ENCODE measurements around the gene CEP57L1. TPM values are rescaled to one million over a fixed set of nuclear protein-coding genes. Genes with fewer than 3 reads are reported as not detected.

CEP57L1 gene
- total and polyA plus RNA-seq, 4 donors = 3.8 to 22.1 (median 10.2) TPM

GRCh38 chr6:109124219-109124618 lies 28.9 kb downstream of the CEP57L1 start:
- no peak for DNase-seq (ENCODE audit: low spot score)
- no peak overlapping the region for H3K27ac ChIP-seq (ENCODE audit: low read depth in 1 of 2, low read length in 2 of 2)

DNA sequence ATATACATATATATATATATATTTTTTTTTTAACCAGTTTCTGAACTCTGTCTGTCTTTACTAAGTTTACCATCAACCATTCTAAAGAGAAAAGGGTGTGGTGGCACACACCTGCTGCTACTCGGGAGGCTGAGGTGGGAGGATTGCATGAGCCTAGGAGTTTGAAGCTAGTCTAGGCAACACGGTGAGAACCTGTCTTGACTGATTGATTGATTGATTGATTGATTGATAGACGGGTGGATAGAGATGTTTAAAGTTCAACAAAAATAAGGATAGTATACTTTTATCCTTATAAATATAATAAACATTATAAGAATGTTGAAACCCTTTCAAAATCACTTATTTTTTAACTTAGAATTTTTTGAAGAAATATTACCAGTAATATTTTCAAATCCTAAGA lies 30.2 kb downstream of the CEP57L1 start:
- no peak for DNase-seq (ENCODE audit: low spot score)
- no peaks in the 10 kb centered on the region for H3K36me3 ChIP-seq (ENCODE audit: control insufficient read depth in 4 of 4, insufficient read depth in 3 of 4, low read depth in 1 of 4, low read length in 3 of 4)
- 83% methylated on average over 3 of the region's 3 CpGs for WGBS
- no peak overlapping the region for H3K4me3 ChIP-seq (ENCODE audit: low read depth in 1 of 3, low read length in 3 of 3)
- no peaks in the 10 kb centered on the region for H3K27me3 ChIP-seq (ENCODE audit: control insufficient read depth in 4 of 4, insufficient read depth in 4 of 4, low read length in 3 of 4)
- H3K4me1 ChIP-seq (ENCODE audit: control insufficient read depth in 4 of 4, insufficient read depth in 4 of 4, low read length in 3 of 4) = peaks cover 0 to 15% (median 11%) of the 10 kb centered on the region in 4 donors
- no peaks in the 10 kb centered on the region for H3K9me3 ChIP-seq (ENCODE audit: control insufficient read depth in 4 of 4, low read length in 3 of 4)
- no peak overlapping the region for H3K27ac ChIP-seq (ENCODE audit: low read depth in 1 of 2, low read length in 2 of 2)
- H3K9ac ChIP-seq (ENCODE audit: low read depth in 1 of 2, low read length in 2 of 2) = no peak overlapping the region
- TF ChIP-seq HNF4A (conservative IDR thresholded peaks at IDR 0.05) = no peak
- no peak for TF ChIP-seq NR2F2 (IDR thresholded peaks at IDR 0.05)
- TF ChIP-seq, protein P1, sequence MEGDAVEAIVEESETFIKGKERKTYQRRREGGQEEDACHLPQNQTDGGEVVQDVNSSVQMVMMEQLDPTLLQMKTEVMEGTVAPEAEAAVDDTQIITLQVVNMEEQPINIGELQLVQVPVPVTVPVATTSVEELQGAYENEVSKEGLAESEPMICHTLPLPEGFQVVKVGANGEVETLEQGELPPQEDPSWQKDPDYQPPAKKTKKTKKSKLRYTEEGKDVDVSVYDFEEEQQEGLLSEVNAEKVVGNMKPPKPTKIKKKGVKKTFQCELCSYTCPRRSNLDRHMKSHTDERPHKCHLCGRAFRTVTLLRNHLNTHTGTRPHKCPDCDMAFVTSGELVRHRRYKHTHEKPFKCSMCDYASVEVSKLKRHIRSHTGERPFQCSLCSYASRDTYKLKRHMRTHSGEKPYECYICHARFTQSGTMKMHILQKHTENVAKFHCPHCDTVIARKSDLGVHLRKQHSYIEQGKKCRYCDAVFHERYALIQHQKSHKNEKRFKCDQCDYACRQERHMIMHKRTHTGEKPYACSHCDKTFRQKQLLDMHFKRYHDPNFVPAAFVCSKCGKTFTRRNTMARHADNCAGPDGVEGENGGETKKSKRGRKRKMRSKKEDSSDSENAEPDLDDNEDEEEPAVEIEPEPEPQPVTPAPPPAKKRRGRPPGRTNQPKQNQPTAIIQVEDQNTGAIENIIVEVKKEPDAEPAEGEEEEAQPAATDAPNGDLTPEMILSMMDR (IDR thresholded peaks at IDR 0.05; ENCODE audit: low read depth, low read length, missing input control) = no peak
- no peak for TF ChIP-seq RAD21 (IDR thresholded peaks at IDR 0.05)
- no peak for TF ChIP-seq HNF4G (IDR thresholded peaks at IDR 0.05)
- no peak for TF ChIP-seq TAF1 (conservative IDR thresholded peaks at IDR 0.05)
- TF ChIP-seq YY1 (IDR thresholded peaks at IDR 0.05) = no peak
- TF ChIP-seq, protein P2, sequence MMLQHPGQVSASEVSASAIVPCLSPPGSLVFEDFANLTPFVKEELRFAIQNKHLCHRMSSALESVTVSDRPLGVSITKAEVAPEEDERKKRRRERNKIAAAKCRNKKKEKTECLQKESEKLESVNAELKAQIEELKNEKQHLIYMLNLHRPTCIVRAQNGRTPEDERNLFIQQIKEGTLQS (IDR thresholded peaks at IDR 0.05) = no peak
- TF ChIP-seq, protein P3, sequence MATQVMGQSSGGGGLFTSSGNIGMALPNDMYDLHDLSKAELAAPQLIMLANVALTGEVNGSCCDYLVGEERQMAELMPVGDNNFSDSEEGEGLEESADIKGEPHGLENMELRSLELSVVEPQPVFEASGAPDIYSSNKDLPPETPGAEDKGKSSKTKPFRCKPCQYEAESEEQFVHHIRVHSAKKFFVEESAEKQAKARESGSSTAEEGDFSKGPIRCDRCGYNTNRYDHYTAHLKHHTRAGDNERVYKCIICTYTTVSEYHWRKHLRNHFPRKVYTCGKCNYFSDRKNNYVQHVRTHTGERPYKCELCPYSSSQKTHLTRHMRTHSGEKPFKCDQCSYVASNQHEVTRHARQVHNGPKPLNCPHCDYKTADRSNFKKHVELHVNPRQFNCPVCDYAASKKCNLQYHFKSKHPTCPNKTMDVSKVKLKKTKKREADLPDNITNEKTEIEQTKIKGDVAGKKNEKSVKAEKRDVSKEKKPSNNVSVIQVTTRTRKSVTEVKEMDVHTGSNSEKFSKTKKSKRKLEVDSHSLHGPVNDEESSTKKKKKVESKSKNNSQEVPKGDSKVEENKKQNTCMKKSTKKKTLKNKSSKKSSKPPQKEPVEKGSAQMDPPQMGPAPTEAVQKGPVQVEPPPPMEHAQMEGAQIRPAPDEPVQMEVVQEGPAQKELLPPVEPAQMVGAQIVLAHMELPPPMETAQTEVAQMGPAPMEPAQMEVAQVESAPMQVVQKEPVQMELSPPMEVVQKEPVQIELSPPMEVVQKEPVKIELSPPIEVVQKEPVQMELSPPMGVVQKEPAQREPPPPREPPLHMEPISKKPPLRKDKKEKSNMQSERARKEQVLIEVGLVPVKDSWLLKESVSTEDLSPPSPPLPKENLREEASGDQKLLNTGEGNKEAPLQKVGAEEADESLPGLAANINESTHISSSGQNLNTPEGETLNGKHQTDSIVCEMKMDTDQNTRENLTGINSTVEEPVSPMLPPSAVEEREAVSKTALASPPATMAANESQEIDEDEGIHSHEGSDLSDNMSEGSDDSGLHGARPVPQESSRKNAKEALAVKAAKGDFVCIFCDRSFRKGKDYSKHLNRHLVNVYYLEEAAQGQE (IDR thresholded peaks at IDR 0.05) = no peak
- no peak for TF ChIP-seq GABPA (IDR thresholded peaks at IDR 0.05 in 1 of 2, conservative IDR thresholded peaks at IDR 0.05 in 1 of 2)

More at GRCh38 chr6:109124219-109124618, 28.9 kb downstream of the CEP57L1 start:
- Histone ChIP-seq H3K4me3 (ENCODE audit: low read depth in 1 of 3, low read length in 3 of 3) (no peak overlapping the region), H3K9me3 (ENCODE audit: control insufficient read depth in 4 of 4, low read length in 3 of 4) (no peaks in the 10 kb centered on the region), H3K4me1 (ENCODE audit: control insufficient read depth in 4 of 4, insufficient read depth in 4 of 4, low read length in 3 of 4) (peaks cover 0 to 27% (median 16%) of the 10 kb centered on the region in 4 donors), H3K36me3 (ENCODE audit: control insufficient read depth in 4 of 4, insufficient read depth in 3 of 4, low read depth in 1 of 4, low read length in 3 of 4) (no peaks in the 10 kb centered on the region), H3K27me3 (ENCODE audit: control insufficient read depth in 4 of 4, insufficient read depth in 4 of 4, low read length in 3 of 4) (no peaks in the 10 kb centered on the region), H3K9ac (ENCODE audit: low read depth in 1 of 2, low read length in 2 of 2) (no peak overlapping the region)
- TF ChIP-seq MAX (IDR thresholded peaks at IDR 0.05) = no peak
- no peak for TF ChIP-seq HNF4G (IDR thresholded peaks at IDR 0.05)
- TF ChIP-seq, protein P1 (IDR thresholded peaks at IDR 0.05; ENCODE audit: low read depth, low read length, missing input control) = no peak
- no peak for TF ChIP-seq GABPA (IDR thresholded peaks at IDR 0.05 in 1 of 2, conservative IDR thresholded peaks at IDR 0.05 in 1 of 2)
- no peak for TF ChIP-seq JUND (IDR thresholded peaks at IDR 0.05)
- TF ChIP-seq TAF1 (conservative IDR thresholded peaks at IDR 0.05) = no peak
- no peak for TF ChIP-seq RXRA (IDR thresholded peaks at IDR 0.05)
- TF ChIP-seq HNF4A (conservative IDR thresholded peaks at IDR 0.05) = no peak
- no peak for TF ChIP-seq EGR1 (IDR thresholded peaks at IDR 0.05; ENCODE audit: low read depth in 2 of 2)
- TF ChIP-seq, protein P2 (IDR thresholded peaks at IDR 0.05) = no peak
- TF ChIP-seq YY1 (IDR thresholded peaks at IDR 0.05) = no peak
- TF ChIP-seq FOXA1 (IDR thresholded peaks at IDR 0.05) = no peak
- TF ChIP-seq, protein P3 (IDR thresholded peaks at IDR 0.05) = no peak
- WGBS = 93% methylated on average over 2 of the region's 2 CpGs

All from liver (tissue), 9 donors.